C4-2B (cell line): Measurements from ENCODE around the gene ARHGEF1.

Source experiments
- H3K27ac ChIP-seq: fragments of 450-650 bp; 2 replicates; pipeline ENCODE4 v1.5.1; 2017
- CTCF ChIP-seq: fragments of 450-650 bp; conservative IDR thresholded peaks from 2 replicates; pipeline ENCODE4 v1.5.1; 2017; ENCODE audit warnings: mild to moderate bottlenecking
- ZFX ChIP-seq: fragments of 450-650 bp; IDR thresholded peaks from 2 replicates; pipeline ENCODE4 v1.6.1; 2017

Gene ARHGEF1

GRCh38 chr19:41915021-41915775 lies 32.2 kb downstream of the ARHGEF1 start:
- TF ChIP-seq ZFX, result no peak
- TF ChIP-seq CTCF, result no peak
- no peak overlapping the region for H3K27ac ChIP-seq

- TF ChIP-seq ZFX (no peak), CTCF (no peak)
- H3K27ac ChIP-seq, result no peak overlapping the region
Measured at GRCh38 chr19:41915776-41916414, 32.9 kb downstream of the ARHGEF1 start.

GRCh38 chr19:41917676-41918075 lies 34.7 kb downstream of the ARHGEF1 start:
- TF ChIP-seq CTCF, result no peak
- TF ChIP-seq ZFX, result no peak
- H3K27ac ChIP-seq, result no peak overlapping the region

GRCh38 chr19:41918095-41918494 lies 35.1 kb downstream of the ARHGEF1 start:
- TF ChIP-seq CTCF (no peak), ZFX (no peak)
- H3K27ac ChIP-seq, result no peak overlapping the region

GRCh38 chr19:41918653-41919244 lies 35.8 kb downstream of the ARHGEF1 start:
- H3K27ac ChIP-seq, result no peak overlapping the region
- no peak for TF ChIP-seq ZFX
- no peak for TF ChIP-seq CTCF

- TF ChIP-seq ZFX (no peak), CTCF (no peak)
- no peak overlapping the region for H3K27ac ChIP-seq
Measured at GRCh38 chr19:41919948-41920712, 37.1 kb downstream of the ARHGEF1 start.
